ENCODE measurements around the gene PDE3B.

- no peak for TF ChIP-seq EP300 (IDR thresholded peaks at IDR 0.05)
- TF ChIP-seq CTCF (IDR thresholded peaks at IDR 0.05) = no peak
Observed at GRCh38 chr11:14611939-14612338, 31.7 kb upstream of the PDE3B start.

Measured in upper lobe of left lung (tissue), 4 donors.